Measurements from ENCODE around the gene HERC2.

Gene HERC2

GRCh38 chr15:28116521-28117431, 205.2 kb downstream of the HERC2 start:
- Histone ChIP-seq H3K4me1 (ENCODE audit: control insufficient read depth, insufficient read depth, low read length, poor library complexity, severe bottlenecking) (no peaks in the 10 kb centered on the region), H3K27ac (ENCODE audit: insufficient read depth, low read length, poor library complexity, severe bottlenecking) (no peak overlapping the region), H3K4me3 (ENCODE audit: insufficient read depth, low read depth, low read length, poor library complexity, severe bottlenecking) (no peak overlapping the region), H3K27me3 (replicated peaks; ENCODE audit: control insufficient read depth, insufficient read depth, low read length, poor library complexity, severe bottlenecking) (no peaks in the 10 kb centered on the region), H3K9me3 (ENCODE audit: control insufficient read depth, low read length) (no peaks in the 10 kb centered on the region), H3K36me3 (ENCODE audit: control insufficient read depth, insufficient read depth, low read length) (peaks cover 50% of the 10 kb centered on the region)
- no peak for DNase-seq

GRCh38 chr15:28115871-28116270, 206.1 kb downstream of the HERC2 start:
- Histone ChIP-seq H3K36me3 (ENCODE audit: control insufficient read depth, insufficient read depth, low read length) (peaks cover 44% of the 10 kb centered on the region), H3K27ac (ENCODE audit: insufficient read depth, low read length, poor library complexity, severe bottlenecking) (no peak overlapping the region)

GRCh38 chr15:28114721-28115622, 207.0 kb downstream of the HERC2 start:
- no peak overlapping the region for H3K27ac ChIP-seq (ENCODE audit: insufficient read depth, low read length, poor library complexity, severe bottlenecking)
- H3K27me3 ChIP-seq (replicated peaks; ENCODE audit: control insufficient read depth, insufficient read depth, low read length, poor library complexity, severe bottlenecking) = no peaks in the 10 kb centered on the region
- DNase-seq = no peak
- H3K4me1 ChIP-seq (ENCODE audit: control insufficient read depth, insufficient read depth, low read length, poor library complexity, severe bottlenecking) = no peaks in the 10 kb centered on the region
- no peaks in the 10 kb centered on the region for H3K9me3 ChIP-seq (ENCODE audit: control insufficient read depth, low read length)
- H3K4me3 ChIP-seq (ENCODE audit: insufficient read depth, low read depth, low read length, poor library complexity, severe bottlenecking) = no peak overlapping the region
- peaks cover 35% of the 10 kb centered on the region for H3K36me3 ChIP-seq (ENCODE audit: control insufficient read depth, insufficient read depth, low read length)

More at GRCh38 chr15:28115871-28116270, 206.1 kb downstream of the HERC2 start:
- Histone ChIP-seq H3K27me3 (replicated peaks; ENCODE audit: control insufficient read depth, insufficient read depth, low read length, poor library complexity, severe bottlenecking) (no peaks in the 10 kb centered on the region), H3K4me1 (ENCODE audit: control insufficient read depth, insufficient read depth, low read length, poor library complexity, severe bottlenecking) (no peaks in the 10 kb centered on the region), H3K9me3 (ENCODE audit: control insufficient read depth, low read length) (no peaks in the 10 kb centered on the region), H3K4me3 (ENCODE audit: insufficient read depth, low read depth, low read length, poor library complexity, severe bottlenecking) (no peak overlapping the region)
- DNase-seq = no peak

GRCh38 chr15:28114114-28114455, 207.9 kb downstream of the HERC2 start:
- no peak overlapping the region for H3K4me3 ChIP-seq (ENCODE audit: insufficient read depth, low read depth, low read length, poor library complexity, severe bottlenecking)
- H3K4me1 ChIP-seq (ENCODE audit: control insufficient read depth, insufficient read depth, low read length, poor library complexity, severe bottlenecking) = no peaks in the 10 kb centered on the region
- H3K27ac ChIP-seq (ENCODE audit: insufficient read depth, low read length, poor library complexity, severe bottlenecking) = no peak overlapping the region
- H3K36me3 ChIP-seq (ENCODE audit: control insufficient read depth, insufficient read depth, low read length) = peaks cover 32% of the 10 kb centered on the region
- H3K27me3 ChIP-seq (replicated peaks; ENCODE audit: control insufficient read depth, insufficient read depth, low read length, poor library complexity, severe bottlenecking) = no peaks in the 10 kb centered on the region
- H3K9me3 ChIP-seq (ENCODE audit: control insufficient read depth, low read length) = no peaks in the 10 kb centered on the region
- no peak for DNase-seq

GRCh38 chr15:28113394-28114113, 208.4 kb downstream of the HERC2 start:
- Histone ChIP-seq H3K4me1 (ENCODE audit: control insufficient read depth, insufficient read depth, low read length, poor library complexity, severe bottlenecking) (no peaks in the 10 kb centered on the region), H3K27ac (ENCODE audit: insufficient read depth, low read length, poor library complexity, severe bottlenecking) (no peak overlapping the region), H3K36me3 (ENCODE audit: control insufficient read depth, insufficient read depth, low read length) (peaks cover 30% of the 10 kb centered on the region), H3K4me3 (ENCODE audit: insufficient read depth, low read depth, low read length, poor library complexity, severe bottlenecking) (no peak overlapping the region), H3K9me3 (ENCODE audit: control insufficient read depth, low read length) (no peaks in the 10 kb centered on the region), H3K27me3 (replicated peaks; ENCODE audit: control insufficient read depth, insufficient read depth, low read length, poor library complexity, severe bottlenecking) (no peaks in the 10 kb centered on the region)
- DNase-seq = no peak

GRCh38 chr15:28112962-28113361, 209.0 kb downstream of the HERC2 start:
- no peaks in the 10 kb centered on the region for H3K27me3 ChIP-seq (replicated peaks; ENCODE audit: control insufficient read depth, insufficient read depth, low read length, poor library complexity, severe bottlenecking)
- no peak overlapping the region for H3K4me3 ChIP-seq (ENCODE audit: insufficient read depth, low read depth, low read length, poor library complexity, severe bottlenecking)
- H3K4me1 ChIP-seq (ENCODE audit: control insufficient read depth, insufficient read depth, low read length, poor library complexity, severe bottlenecking) = no peaks in the 10 kb centered on the region
- H3K36me3 ChIP-seq (ENCODE audit: control insufficient read depth, insufficient read depth, low read length) = peaks cover 29% of the 10 kb centered on the region
- no peak overlapping the region for H3K27ac ChIP-seq (ENCODE audit: insufficient read depth, low read length, poor library complexity, severe bottlenecking)
- H3K9me3 ChIP-seq (ENCODE audit: control insufficient read depth, low read length) = no peaks in the 10 kb centered on the region
- no peak for DNase-seq

GRCh38 chr15:28112101-28112760, 209.7 kb downstream of the HERC2 start:
- no peak overlapping the region for H3K27ac ChIP-seq (ENCODE audit: insufficient read depth, low read length, poor library complexity, severe bottlenecking)
- H3K27me3 ChIP-seq (replicated peaks; ENCODE audit: control insufficient read depth, insufficient read depth, low read length, poor library complexity, severe bottlenecking) = no peaks in the 10 kb centered on the region
- H3K4me3 ChIP-seq (ENCODE audit: insufficient read depth, low read depth, low read length, poor library complexity, severe bottlenecking) = no peak overlapping the region
- H3K36me3 ChIP-seq (ENCODE audit: control insufficient read depth, insufficient read depth, low read length) = peaks cover 28% of the 10 kb centered on the region
- DNase-seq = no peak
- no peaks in the 10 kb centered on the region for H3K4me1 ChIP-seq (ENCODE audit: control insufficient read depth, insufficient read depth, low read length, poor library complexity, severe bottlenecking)
- H3K9me3 ChIP-seq (ENCODE audit: control insufficient read depth, low read length) = no peaks in the 10 kb centered on the region

GRCh38 chr15:28111543-28111942, 210.4 kb downstream of the HERC2 start:
- no peak for DNase-seq
- no peak overlapping the region for H3K4me3 ChIP-seq (ENCODE audit: insufficient read depth, low read depth, low read length, poor library complexity, severe bottlenecking)
- no peaks in the 10 kb centered on the region for H3K4me1 ChIP-seq (ENCODE audit: control insufficient read depth, insufficient read depth, low read length, poor library complexity, severe bottlenecking)
- no peaks in the 10 kb centered on the region for H3K9me3 ChIP-seq (ENCODE audit: control insufficient read depth, low read length)
- no peak overlapping the region for H3K27ac ChIP-seq (ENCODE audit: insufficient read depth, low read length, poor library complexity, severe bottlenecking)
- H3K27me3 ChIP-seq (replicated peaks; ENCODE audit: control insufficient read depth, insufficient read depth, low read length, poor library complexity, severe bottlenecking) = no peaks in the 10 kb centered on the region
- H3K36me3 ChIP-seq (ENCODE audit: control insufficient read depth, insufficient read depth, low read length) = peaks cover 24% of the 10 kb centered on the region

GRCh38 chr15:28110481-28110881, 211.5 kb downstream of the HERC2 start:
- no peaks in the 10 kb centered on the region for H3K4me1 ChIP-seq (ENCODE audit: control insufficient read depth, insufficient read depth, low read length, poor library complexity, severe bottlenecking)
- DNase-seq = no peak
- peaks cover 21% of the 10 kb centered on the region for H3K36me3 ChIP-seq (ENCODE audit: control insufficient read depth, insufficient read depth, low read length)

More at GRCh38 chr15:28110481-28110881, 211.5 kb downstream of the HERC2 start:
- no peak overlapping the region for H3K27ac ChIP-seq (ENCODE audit: insufficient read depth, low read length, poor library complexity, severe bottlenecking)
- H3K27me3 ChIP-seq (replicated peaks; ENCODE audit: control insufficient read depth, insufficient read depth, low read length, poor library complexity, severe bottlenecking) = no peaks in the 10 kb centered on the region
- H3K9me3 ChIP-seq (ENCODE audit: control insufficient read depth, low read length) = no peaks in the 10 kb centered on the region
- no peak overlapping the region for H3K4me3 ChIP-seq (ENCODE audit: insufficient read depth, low read depth, low read length, poor library complexity, severe bottlenecking)

All from effector memory CD4-positive, alpha-beta T cell (primary cell).